Activated CD4-positive, alpha-beta memory T cell treated with anti-CD3 and anti-CD28 coated beads for 36 hours (primary cell): ENCODE results near the gene NXNL1. TPM values are rescaled to one million over a fixed set of nuclear protein-coding genes. Genes with fewer than 3 reads are reported as not detected.

Source experiments
- CTCF ChIA-PET: fragments of 350-600 bp; sonication (Branson Sonifier 250); formaldehyde crosslinking; loops from one replicate; lab custom pipeline; 2021; ENCODE audit warnings: antibody characterized with exemption, inconsistent platforms; lab: Charles Lee
- POLR2A ChIA-PET: fragments of 350-600 bp; sonication (Branson Sonifier 250); formaldehyde crosslinking; loops from one replicate; lab custom pipeline; 2021; ENCODE audit warnings: antibody characterized with exemption; lab: Charles Lee
- DNase-seq: peaks from one replicate; pipeline ENCODE4 v3.0.0-alpha.2; 2020
- H3K27ac Mint-ChIP-seq: one replicate; pipeline ENCODE4 v1.8.0; 2021; ENCODE audit warnings: mixed read lengths
- H3K27me3 Mint-ChIP-seq: one replicate; pipeline ENCODE4 v1.8.0; 2021; ENCODE audit warnings: mixed read lengths
- H3K36me3 Mint-ChIP-seq: one replicate; pipeline ENCODE4 v1.8.0; 2021; ENCODE audit warnings: mixed read lengths
- H3K4me1 Mint-ChIP-seq: one replicate; pipeline ENCODE4 v1.8.0; 2021; ENCODE audit warnings: low read depth, mixed read lengths
- H3K4me3 Mint-ChIP-seq: one replicate; pipeline ENCODE4 v1.8.0; 2021; ENCODE audit warnings: mild to moderate bottlenecking, mixed read lengths
- H3K9me3 Mint-ChIP-seq: one replicate; pipeline ENCODE4 v1.8.0; 2021; ENCODE audit warnings: mixed read lengths
- intact Hi-C: fragments of 100-400 bp; cut with micrococcal nuclease; formaldehyde crosslinking; loops from one replicate; pipeline ENCODE4 v1.15.1; 2023
- total RNA-seq, 2 experiments: library from RNA; stranded (reverse); gene quantifications; one replicate each; pipeline ENCODE4 v1.2.3, GENCODE V29; 2021

The NXNL1 gene
- total RNA-seq, 2 experiments from 2014 or later: not detected

DNA sequence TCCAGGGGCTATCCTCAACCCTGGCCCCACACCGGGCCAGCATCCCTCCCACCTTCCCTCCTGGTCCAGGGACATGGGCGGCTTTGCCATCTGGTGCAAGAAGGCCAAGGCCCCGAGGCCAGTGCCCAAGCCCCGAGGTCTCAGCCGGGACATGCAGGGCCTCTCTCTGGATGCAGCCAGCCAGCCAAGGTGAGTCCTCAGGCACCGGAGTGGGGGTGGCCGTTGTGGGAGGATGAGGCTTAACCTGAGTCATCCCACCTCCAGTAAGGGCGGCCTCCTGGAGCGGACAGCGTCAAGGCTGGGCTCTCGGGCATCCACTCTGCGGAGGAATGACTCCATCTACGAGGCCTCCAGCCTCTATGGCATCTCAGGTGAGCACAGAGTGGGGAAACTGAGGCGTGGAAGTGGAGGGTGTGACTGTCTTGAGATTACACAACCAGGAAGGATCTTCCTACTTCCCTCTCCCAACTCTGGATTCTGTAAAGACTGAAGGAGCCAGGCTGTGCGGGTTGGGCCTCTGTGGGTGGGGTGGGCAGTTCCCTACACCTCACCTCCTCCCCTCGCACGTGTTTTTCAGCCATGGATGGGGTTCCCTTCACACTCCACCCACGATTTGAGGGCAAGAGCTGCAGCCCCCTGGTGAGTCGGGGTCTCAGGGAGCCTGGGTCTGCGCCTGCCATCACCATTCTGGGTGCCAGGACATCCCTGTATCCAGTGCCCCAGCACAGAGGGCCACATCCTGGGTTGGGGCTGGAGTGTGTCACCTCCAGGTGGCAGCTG lies 37.1 kb downstream of the NXNL1 start:
- no peaks in the 10 kb centered on the region for H3K9me3 Mint-ChIP-seq
- H3K4me3 Mint-ChIP-seq: no peak overlapping the region

GRCh38 chr19:17421942-17422341 lies 38.8 kb downstream of the NXNL1 start:
- no peak for DNase-seq
- CTCF ChIA-PET: interaction anchor here (1.1 kb wide), 1 partner anchor 27 kb away, joined by 3 read pairs; the partner anchor contains the start of gene TMEM221
- POLR2A ChIA-PET: no interaction called here

More for the DNA sequence above, 37.1 kb downstream of the NXNL1 start:
- no peaks in the 10 kb centered on the region for H3K27me3 Mint-ChIP-seq
- H3K27ac Mint-ChIP-seq: no peak overlapping the region
- H3K4me1 Mint-ChIP-seq: peaks cover 19% of the 10 kb centered on the region
- POLR2A ChIA-PET: no interaction called here
- intact Hi-C loops: loop anchor here (5.0 kb wide), 1 partner anchor 89 kb away; the partner anchor contains the start of gene PGLS
- H3K36me3 Mint-ChIP-seq: peaks cover 8% of the 10 kb centered on the region
- CTCF ChIA-PET: no interaction called here
- no peak for DNase-seq

DNA sequence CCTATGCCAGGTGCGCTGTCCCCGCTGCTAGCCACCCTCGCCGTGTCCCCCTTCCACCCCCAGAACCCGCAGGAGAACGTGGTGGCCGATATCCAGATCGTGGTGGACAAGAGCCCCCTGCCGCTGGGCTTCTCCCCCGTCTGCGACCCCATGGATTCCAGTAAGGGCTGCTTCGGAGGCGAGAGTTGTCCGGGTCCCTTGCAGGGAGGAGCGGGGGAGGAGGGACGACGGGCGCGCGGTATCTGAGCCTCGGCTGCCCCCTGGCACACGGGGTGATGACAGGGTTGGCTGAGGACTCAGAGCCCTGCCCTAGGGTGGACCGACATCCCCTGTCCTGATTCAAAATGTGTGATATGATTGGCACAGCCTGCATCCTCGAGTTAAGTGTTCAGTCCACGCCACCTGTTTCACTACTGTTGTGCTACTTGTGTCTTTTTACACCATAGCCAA lies 40.2 kb downstream of the NXNL1 start:
- Mint-ChIP-seq H3K4me3 (peak overlapping the region; percentile 86), H3K4me1 (peaks cover 19% of the 10 kb centered on the region), H3K27ac (peak overlapping the region; percentile 69), H3K36me3 (peaks cover 11% of the 10 kb centered on the region), H3K27me3 (no peaks in the 10 kb centered on the region), H3K9me3 (no peaks in the 10 kb centered on the region)
- CTCF ChIA-PET: interaction anchor here (1.1 to 1.6 kb wide), 3 partner anchors 14 to 31 kb away, joined by 3 to 18 read pairs (median 5); partner anchors contain the start of gene BST2
- peak; percentile 51 for DNase-seq
- POLR2A ChIA-PET: interaction anchor here (2.9 kb wide), 1 partner anchor 14 kb away, joined by 20 read pairs; the partner anchor contains the start of gene BST2
- intact Hi-C loops: loop anchor here (5.0 kb wide), 1 partner anchor 92 kb away; the partner anchor contains the start of gene PGLS

More at GRCh38 chr19:17421942-17422341, 38.8 kb downstream of the NXNL1 start:
- H3K27me3 Mint-ChIP-seq: no peaks in the 10 kb centered on the region
- no peaks in the 10 kb centered on the region for H3K9me3 Mint-ChIP-seq
- H3K4me3 Mint-ChIP-seq: no peak overlapping the region
- intact Hi-C loops: loop anchor here (5.0 kb wide), 1 partner anchor 90 kb away; the partner anchor contains the start of gene PGLS
- peaks cover 19% of the 10 kb centered on the region for H3K4me1 Mint-ChIP-seq
- H3K36me3 Mint-ChIP-seq: peaks cover 9% of the 10 kb centered on the region
- H3K27ac Mint-ChIP-seq: no peak overlapping the region

GRCh38 chr19:17419621-17420474 lies 40.9 kb downstream of the NXNL1 start, which contains the start of gene MVB12A:
Gene MVB12A (plus strand): TSS chr19:17420047. CDS start chr19:17420136, 89 bp downstream.
- Mint-ChIP-seq H3K36me3 (peaks cover 13% of the 10 kb centered on the region), H3K4me3 (peak within 1 kb of the TSS; percentile 86), H3K9me3 (no peaks in the 10 kb centered on the region), H3K27me3 (no peaks in the 10 kb centered on the region), H3K4me1 (peaks cover 19% of the 10 kb centered on the region), H3K27ac (peak within 1 kb of the TSS; percentile 87)
- intact Hi-C loops: loop anchor here (1.0 to 5.0 kb wide), 3 partner anchors 13 to 92 kb away; partner anchors contain the start of gene PGLS
- DNase-seq: peak; percentile 98
- CTCF ChIA-PET: interaction anchor here (0.7 to 2.0 kb wide), 9 partner anchors 14 to 154 kb away, joined by 3 to 18 read pairs (median 5); partner anchors contain the start of genes BST2 and CCDC194
- POLR2A ChIA-PET: interaction anchor here (1.0 to 2.9 kb wide), 5 partner anchors 10 to 111 kb away, joined by 3 to 20 read pairs (median 5); partner anchors contain the start of genes BST2, DDA1 and PGLS

GRCh38 chr19:17419154-17419620 lies 41.5 kb downstream of the NXNL1 start:
- peaks cover 14% of the 10 kb centered on the region for H3K4me1 Mint-ChIP-seq
- H3K9me3 Mint-ChIP-seq: no peaks in the 10 kb centered on the region
- H3K27me3 Mint-ChIP-seq: no peaks in the 10 kb centered on the region
- H3K4me3 Mint-ChIP-seq: peak overlapping the region; percentile 86
- ChIA-PET POLR2A (interaction anchor here (1.0 to 2.9 kb wide), 5 partner anchors 11 to 110 kb away, joined by 3 to 20 read pairs (median 5); partner anchors contain the start of genes BST2, DDA1 and PGLS), CTCF (interaction anchor here (0.7 to 2.0 kb wide), 9 partner anchors 13 to 155 kb away, joined by 3 to 18 read pairs (median 5); partner anchors contain the start of genes BST2 and CCDC194)
- H3K36me3 Mint-ChIP-seq: peaks cover 13% of the 10 kb centered on the region
- no peak for DNase-seq
- intact Hi-C loops: loop anchor here (1.0 kb wide), 2 partner anchors 12 to 24 kb away; no protein-coding TSS in a partner anchor
- peak overlapping the region; percentile 87 for H3K27ac Mint-ChIP-seq

GRCh38 chr19:17418710-17419109 lies 42.0 kb downstream of the NXNL1 start:
- CTCF ChIA-PET: interaction anchor here (0.8 to 2.0 kb wide), 4 partner anchors 12 to 78 kb away, joined by 3 to 18 read pairs (median 9); partner anchors contain the start of gene BST2
- intact Hi-C loops: loop anchor here (1.0 kb wide), 2 partner anchors 11 to 23 kb away; no protein-coding TSS in a partner anchor

GRCh38 chr19:17415121-17415520 lies 45.6 kb downstream of the NXNL1 start:
- no peak overlapping the region for H3K27ac Mint-ChIP-seq
- intact Hi-C loops: no loop called here
- POLR2A ChIA-PET: no interaction called here
- H3K4me3 Mint-ChIP-seq: no peak overlapping the region
- H3K4me1 Mint-ChIP-seq: peaks cover 13% of the 10 kb centered on the region
- no peaks in the 10 kb centered on the region for H3K9me3 Mint-ChIP-seq
- peaks cover 15% of the 10 kb centered on the region for H3K36me3 Mint-ChIP-seq
- no peaks in the 10 kb centered on the region for H3K27me3 Mint-ChIP-seq
- CTCF ChIA-PET: no interaction called here
- DNase-seq: no peak

More at GRCh38 chr19:17418710-17419109, 42.0 kb downstream of the NXNL1 start:
- H3K9me3 Mint-ChIP-seq: no peaks in the 10 kb centered on the region
- peak overlapping the region; percentile 86 for H3K4me3 Mint-ChIP-seq
- peaks cover 15% of the 10 kb centered on the region for H3K36me3 Mint-ChIP-seq
- H3K27me3 Mint-ChIP-seq: no peaks in the 10 kb centered on the region
- no peak for DNase-seq
- H3K4me1 Mint-ChIP-seq: peaks cover 12% of the 10 kb centered on the region
- POLR2A ChIA-PET: interaction anchor here (1.1 to 2.9 kb wide), 4 partner anchors 11 to 110 kb away, joined by 4 to 20 read pairs (median 5); partner anchors contain the start of genes BST2 and DDA1
- no peak overlapping the region for H3K27ac Mint-ChIP-seq

GRCh38 chr19:17414097-17414496 lies 46.6 kb downstream of the NXNL1 start:
- peaks cover 15% of the 10 kb centered on the region for H3K36me3 Mint-ChIP-seq
- no peak overlapping the region for H3K4me3 Mint-ChIP-seq
- no peaks in the 10 kb centered on the region for H3K27me3 Mint-ChIP-seq
- intact Hi-C loops: no loop called here
- POLR2A ChIA-PET: no interaction called here
- CTCF ChIA-PET: no interaction called here
- H3K27ac Mint-ChIP-seq: no peak overlapping the region
- no peak for DNase-seq
- H3K4me1 Mint-ChIP-seq: peaks cover 8% of the 10 kb centered on the region
- H3K9me3 Mint-ChIP-seq: no peaks in the 10 kb centered on the region

GRCh38 chr19:17411801-17412200 lies 48.9 kb downstream of the NXNL1 start:
- CTCF ChIA-PET: interaction anchor here (0.6 kb wide), 1 partner anchor 82 kb away, joined by 4 read pairs; no protein-coding TSS in a partner anchor
- POLR2A ChIA-PET: no interaction called here
- Mint-ChIP-seq H3K4me1 (peaks cover 16% of the 10 kb centered on the region), H3K9me3 (no peaks in the 10 kb centered on the region), H3K27ac (no peak overlapping the region), H3K4me3 (no peak overlapping the region), H3K36me3 (peaks cover 17% of the 10 kb centered on the region), H3K27me3 (no peaks in the 10 kb centered on the region)
- intact Hi-C loops: no loop called here
- DNase-seq: no peak

DNA sequence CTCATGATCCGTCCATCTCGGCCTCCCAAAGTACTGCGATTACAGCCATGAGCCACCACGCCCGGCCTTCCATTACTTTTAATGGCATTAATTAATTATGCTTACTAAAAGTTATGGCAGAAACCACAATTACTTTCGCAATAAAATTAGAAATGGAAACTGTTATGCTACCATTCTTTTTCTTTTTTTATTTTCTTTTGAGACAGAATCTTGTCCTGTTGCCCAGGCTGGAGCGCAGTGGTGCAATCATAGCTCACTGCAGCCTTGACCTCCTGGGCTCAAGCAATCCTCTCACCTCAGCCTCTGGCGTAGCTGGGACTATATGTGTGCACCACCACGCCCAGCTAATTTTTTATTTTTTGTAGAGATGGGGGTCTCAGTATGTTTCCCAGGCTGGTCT lies 50.7 kb downstream of the NXNL1 start:
- no peak overlapping the region for H3K27ac Mint-ChIP-seq
- no peak overlapping the region for H3K4me3 Mint-ChIP-seq
- H3K36me3 Mint-ChIP-seq: peaks cover 15% of the 10 kb centered on the region
- peaks cover 16% of the 10 kb centered on the region for H3K4me1 Mint-ChIP-seq
- no peak for DNase-seq
- no peaks in the 10 kb centered on the region for H3K9me3 Mint-ChIP-seq
- ChIA-PET CTCF (interaction anchor here (1.6 kb wide), 1 partner anchor 24 kb away, joined by 8 read pairs; no protein-coding TSS in a partner anchor), POLR2A (no interaction called here)
- H3K27me3 Mint-ChIP-seq: no peaks in the 10 kb centered on the region
- intact Hi-C loops: loop anchor here (5.0 kb wide), 1 partner anchor 103 kb away; the partner anchor contains the start of genes DDA1 and MRPL34
